MCF 10A (cell line): ENCODE results near the gene SCAMP2. TPM values are rescaled to one million over a fixed set of nuclear protein-coding genes. Genes with fewer than 3 reads are reported as not detected.

Experiments used
- BruUV-seq: library from RNA; stranded (reverse); fragments of 400-500 nt; replicated peaks from 2 replicates; lab custom pipeline; 2021; lab: Mats Ljungman, UMichigan
- CTCF ChIA-PET: fragments of 300-600 bp; sonication (Branson Sonifier 250); formaldehyde crosslinking; extraction: SDS; loops from one replicate; lab custom pipeline; 2021; ENCODE audit warnings: antibody characterized with exemption, inconsistent platforms; lab: Yijun Ruan, JAX
- POLR2A ChIA-PET: fragments of 300-600, 350-650 bp; sonication (Branson Sonifier 250); formaldehyde crosslinking; extraction: SDS; loops from one replicate; lab custom pipeline; 2020; ENCODE audit warnings: antibody characterized with exemption, inconsistent platforms; lab: Yijun Ruan, JAX
- DNase-seq: peaks from one replicate; pipeline ENCODE4 v3.0.0-alpha.2; 2018; ENCODE audit not compliant: unreplicated experiment
- H3K27ac Mint-ChIP-seq: one replicate; pipeline ENCODE4 v1.8.0; 2022; ENCODE audit warnings: mild to moderate bottlenecking, low read depth, mixed read lengths; ENCODE audit not compliant: unreplicated experiment
- H3K27me3 Mint-ChIP-seq: one replicate; pipeline ENCODE4 v1.8.0; 2022; ENCODE audit warnings: mixed read lengths; ENCODE audit not compliant: insufficient read depth, unreplicated experiment
- H3K36me3 Mint-ChIP-seq: one replicate; pipeline ENCODE4 v1.8.0; 2022; ENCODE audit warnings: mild to moderate bottlenecking, moderate library complexity, mixed read lengths; ENCODE audit not compliant: insufficient read depth, unreplicated experiment
- H3K4me1 Mint-ChIP-seq: one replicate; pipeline ENCODE4 v1.8.0; 2022; ENCODE audit warnings: mixed read lengths; ENCODE audit not compliant: insufficient read depth, unreplicated experiment
- H3K4me3 Mint-ChIP-seq: one replicate; pipeline ENCODE4 v1.8.0; 2022; ENCODE audit warnings: mild to moderate bottlenecking, moderate library complexity, mixed read lengths; ENCODE audit not compliant: unreplicated experiment
- H3K9me3 Mint-ChIP-seq: one replicate; pipeline ENCODE4 v1.8.0; 2022; ENCODE audit warnings: mixed read lengths; ENCODE audit not compliant: unreplicated experiment
- intact Hi-C: fragments of 100-400 bp; cut with micrococcal nuclease; formaldehyde crosslinking; loops from 2 replicates; pipeline ENCODE4 v1.14.1; 2022
- total RNA-seq: library from RNA; stranded (reverse); gene quantifications from 2 replicates; pipeline ENCODE4 v1.2.3, GENCODE V29; 2022
- TF ChIP-seq, protein P1 (sequence below): fragments of 200-600 bp; IDR thresholded peaks from one replicate; pipeline ENCODE4 v1.8.0; 2022; ENCODE audit warnings: antibody characterized with exemption, mild to moderate bottlenecking; ENCODE audit not compliant: unreplicated experiment

SCAMP2 gene
- total RNA-seq, 1 experiment from 2014 or later: 64.4 TPM

DNA sequence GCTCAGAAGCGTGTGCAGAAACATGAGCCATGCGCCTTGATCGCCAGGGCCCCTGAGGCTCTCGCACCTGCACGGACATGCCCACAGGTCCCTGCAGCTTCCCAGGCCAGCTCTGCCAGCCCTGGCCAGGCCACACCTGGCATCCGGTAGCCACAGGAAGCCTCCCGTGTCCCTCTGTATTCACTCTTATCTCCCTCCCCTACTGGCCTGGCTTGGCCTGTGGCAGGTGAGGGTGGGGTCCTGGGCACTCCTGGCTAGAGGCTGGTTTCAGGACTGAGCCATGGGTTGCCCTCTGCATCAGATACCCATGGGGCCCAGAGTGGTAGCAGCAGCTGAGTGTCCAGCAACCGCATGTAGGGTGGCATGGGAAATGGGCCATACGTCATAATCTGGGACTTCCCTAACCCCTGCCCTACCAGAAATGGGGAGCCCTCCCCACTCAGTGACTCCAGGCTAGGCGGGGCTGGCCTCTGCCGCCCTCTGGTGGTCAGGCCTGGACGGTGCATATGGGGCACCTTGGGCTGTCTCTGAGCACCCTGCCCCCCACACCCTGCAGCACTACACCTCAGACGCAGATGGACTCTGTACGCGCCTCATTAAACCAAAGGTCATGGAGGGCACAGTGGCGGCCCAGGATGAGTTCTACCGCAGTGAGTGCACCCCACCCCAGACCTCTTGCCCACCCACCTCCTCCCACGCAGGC is 73.2 kb downstream of the SCAMP2 start:
- intact Hi-C loops: loop anchor here (1.0 kb wide), 1 partner anchor 29 kb away; no protein-coding TSS in a partner anchor
- no peaks in the 10 kb centered on the region for H3K27me3 Mint-ChIP-seq
- peaks cover 13% of the 10 kb centered on the region for H3K4me1 Mint-ChIP-seq
- H3K9me3 Mint-ChIP-seq: no peaks in the 10 kb centered on the region
- no TSS peak for BruUV-seq
- H3K4me3 Mint-ChIP-seq: no peak overlapping the region
- H3K27ac Mint-ChIP-seq: peak overlapping the region; percentile 83
- POLR2A ChIA-PET: interaction anchor here (0.6 to 2.3 kb wide), 15 partner anchors 8 to 339 kb away, joined by 3 to 33 read pairs (median 3); partner anchors contain the start of genes COX5A, CSK, FAM219B and UBL7
- CTCF ChIA-PET: interaction anchor here (0.5 to 2.7 kb wide), 41 partner anchors 8 to 1032 kb away, joined by 3 to 57 read pairs (median 4); partner anchors contain the start of genes CSK and ULK3
- peaks cover 49% of the 10 kb centered on the region for H3K36me3 Mint-ChIP-seq
- peak; percentile 90 for DNase-seq
- TF ChIP-seq, protein P1, sequence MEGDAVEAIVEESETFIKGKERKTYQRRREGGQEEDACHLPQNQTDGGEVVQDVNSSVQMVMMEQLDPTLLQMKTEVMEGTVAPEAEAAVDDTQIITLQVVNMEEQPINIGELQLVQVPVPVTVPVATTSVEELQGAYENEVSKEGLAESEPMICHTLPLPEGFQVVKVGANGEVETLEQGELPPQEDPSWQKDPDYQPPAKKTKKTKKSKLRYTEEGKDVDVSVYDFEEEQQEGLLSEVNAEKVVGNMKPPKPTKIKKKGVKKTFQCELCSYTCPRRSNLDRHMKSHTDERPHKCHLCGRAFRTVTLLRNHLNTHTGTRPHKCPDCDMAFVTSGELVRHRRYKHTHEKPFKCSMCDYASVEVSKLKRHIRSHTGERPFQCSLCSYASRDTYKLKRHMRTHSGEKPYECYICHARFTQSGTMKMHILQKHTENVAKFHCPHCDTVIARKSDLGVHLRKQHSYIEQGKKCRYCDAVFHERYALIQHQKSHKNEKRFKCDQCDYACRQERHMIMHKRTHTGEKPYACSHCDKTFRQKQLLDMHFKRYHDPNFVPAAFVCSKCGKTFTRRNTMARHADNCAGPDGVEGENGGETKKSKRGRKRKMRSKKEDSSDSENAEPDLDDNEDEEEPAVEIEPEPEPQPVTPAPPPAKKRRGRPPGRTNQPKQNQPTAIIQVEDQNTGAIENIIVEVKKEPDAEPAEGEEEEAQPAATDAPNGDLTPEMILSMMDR: peak; percentile 97

DNA sequence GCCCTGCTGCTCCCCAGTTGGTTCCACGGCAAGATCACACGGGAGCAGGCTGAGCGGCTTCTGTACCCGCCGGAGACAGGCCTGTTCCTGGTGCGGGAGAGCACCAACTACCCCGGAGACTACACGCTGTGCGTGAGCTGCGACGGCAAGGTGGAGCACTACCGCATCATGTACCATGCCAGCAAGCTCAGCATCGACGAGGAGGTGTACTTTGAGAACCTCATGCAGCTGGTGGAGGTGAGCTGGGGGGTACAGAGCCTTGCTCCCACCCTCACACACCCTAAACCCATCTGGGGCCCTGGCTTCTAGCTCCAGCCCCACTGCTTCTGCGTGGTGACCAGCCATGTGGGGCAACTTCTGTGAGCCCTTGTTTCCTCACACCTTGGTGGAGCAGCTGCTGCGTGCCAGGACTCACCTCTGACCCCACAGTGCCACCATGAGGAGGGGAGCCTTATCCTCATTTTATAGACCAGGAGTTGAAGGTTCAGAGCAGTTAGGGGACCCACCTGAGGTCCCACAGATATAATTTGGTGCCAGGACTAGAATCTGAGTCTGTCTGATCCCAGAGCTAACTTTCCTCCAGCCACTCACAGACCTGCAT is 73.8 kb downstream of the SCAMP2 start:
- Mint-ChIP-seq H3K27me3 (no peaks in the 10 kb centered on the region), H3K36me3 (peaks cover 43% of the 10 kb centered on the region), H3K4me3 (no peak overlapping the region), H3K4me1 (peaks cover 18% of the 10 kb centered on the region), H3K9me3 (no peaks in the 10 kb centered on the region), H3K27ac (peak overlapping the region; percentile 83)
- POLR2A ChIA-PET: interaction anchor here (0.6 to 2.3 kb wide), 15 partner anchors 8 to 338 kb away, joined by 3 to 33 read pairs (median 3); partner anchors contain the start of genes COX5A, CSK, FAM219B and UBL7
- intact Hi-C loops: no loop called here
- CTCF ChIA-PET: interaction anchor here (0.5 to 2.7 kb wide), 34 partner anchors 8 to 209 kb away, joined by 3 to 57 read pairs (median 4); partner anchors contain the start of genes CSK and ULK3
- TF ChIP-seq, protein P1: no peak
- BruUV-seq: no TSS peak
- no peak for DNase-seq

DNA sequence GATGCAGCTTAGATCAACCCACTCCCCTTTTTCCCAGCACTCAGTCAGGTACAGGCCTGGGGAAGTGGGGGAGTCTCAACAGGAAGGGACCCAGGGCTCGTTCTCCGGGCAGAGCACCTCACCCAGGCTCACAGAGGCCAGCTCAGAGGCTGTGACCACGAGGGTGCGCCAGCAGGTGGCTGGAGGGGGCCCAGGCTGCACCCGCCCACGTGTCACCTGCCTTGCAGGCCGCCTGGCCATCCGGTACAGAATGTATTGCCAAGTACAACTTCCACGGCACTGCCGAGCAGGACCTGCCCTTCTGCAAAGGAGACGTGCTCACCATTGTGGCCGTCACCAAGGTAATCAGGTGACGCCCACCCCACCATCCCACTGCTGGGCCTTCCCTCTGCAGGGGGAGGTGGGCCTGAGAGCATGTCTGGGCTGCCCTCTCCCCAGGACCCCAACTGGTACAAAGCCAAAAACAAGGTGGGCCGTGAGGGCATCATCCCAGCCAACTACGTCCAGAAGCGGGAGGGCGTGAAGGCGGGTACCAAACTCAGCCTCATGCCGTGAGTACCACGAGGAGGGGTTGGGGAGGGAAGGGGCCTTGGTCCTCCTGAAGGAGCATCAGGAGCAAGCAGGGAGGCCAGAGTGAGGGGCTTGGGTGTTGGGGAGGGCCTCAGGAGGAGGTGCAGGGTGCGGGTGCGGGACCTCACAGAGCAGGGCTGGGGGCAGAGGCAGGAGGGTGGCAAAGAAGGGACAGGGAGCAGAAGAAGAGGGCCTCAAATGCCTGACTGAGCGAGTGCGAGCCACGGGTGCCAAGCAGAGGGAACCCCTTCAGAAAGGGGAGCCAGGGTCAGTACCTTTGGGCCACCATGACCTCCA is 74.5 kb downstream of the SCAMP2 start:
- TF ChIP-seq, protein P1: no peak
- H3K27me3 Mint-ChIP-seq: no peaks in the 10 kb centered on the region
- no peak overlapping the region for H3K27ac Mint-ChIP-seq
- DNase-seq: no peak
- peaks cover 18% of the 10 kb centered on the region for H3K4me1 Mint-ChIP-seq
- H3K4me3 Mint-ChIP-seq: no peak overlapping the region
- CTCF ChIA-PET: interaction anchor here (0.6 to 2.7 kb wide), 15 partner anchors 7 to 173 kb away, joined by 3 to 57 read pairs (median 6); partner anchors contain the start of gene CSK
- H3K9me3 Mint-ChIP-seq: no peaks in the 10 kb centered on the region
- POLR2A ChIA-PET: interaction anchor here (0.7 to 2.4 kb wide), 6 partner anchors 15 to 108 kb away, joined by 3 to 33 read pairs (median 8); partner anchors contain the start of genes CSK and FAM219B
- no TSS peak for BruUV-seq
- intact Hi-C loops: no loop called here
- H3K36me3 Mint-ChIP-seq: peaks cover 36% of the 10 kb centered on the region
